Testis (tissue), 2 donors: ENCODE measurements around the gene TAX1BP3.

ENCODE experiments used
- CTCF ChIP-seq, 3 experiments: fragments of 450-650 bp in 2 of 3; fragments of 200-600 bp in 1 of 3; sonication (generic) in 1 of 3; IDR thresholded peaks; one replicate each; pipeline ENCODE4 v1.5.1; 2016 to 2019; ENCODE audit warnings: antibody characterized with exemption in 3 of 3, mild to moderate bottlenecking in 2 of 3, moderate library complexity in 1 of 3
- POLR2A ChIP-seq: fragments of 450-650 bp; IDR thresholded peaks from one replicate; pipeline ENCODE4 v1.6.1; 2017; ENCODE audit warnings: antibody characterized with exemption, mild to moderate bottlenecking, moderate library complexity

- TF ChIP-seq CTCF (IDR thresholded peaks at IDR 0.05) (no peak), POLR2A (no peak)
These were observed 2.5 kb downstream of the TAX1BP3 start for GRCh38 chr17:3665834-3666233.
